GM18519 (cell line): Measurements from ENCODE around the gene C12orf75.
"Not testable (repeated sequence)": the region's sequence is repeated elsewhere in the genome, so short reads cannot be mapped to it uniquely, and the experiment has no call there.

ENCODE experiments used
- ATAC-seq: cut with Tn5 transposase; IDR thresholded peaks from one replicate; pipeline ENCODE4 v1.9.1; 2021; ENCODE audit warnings: mild to moderate bottlenecking, moderate library complexity; ENCODE audit not compliant: unreplicated experiment, low FRiP score

C12orf75 gene

DNA sequence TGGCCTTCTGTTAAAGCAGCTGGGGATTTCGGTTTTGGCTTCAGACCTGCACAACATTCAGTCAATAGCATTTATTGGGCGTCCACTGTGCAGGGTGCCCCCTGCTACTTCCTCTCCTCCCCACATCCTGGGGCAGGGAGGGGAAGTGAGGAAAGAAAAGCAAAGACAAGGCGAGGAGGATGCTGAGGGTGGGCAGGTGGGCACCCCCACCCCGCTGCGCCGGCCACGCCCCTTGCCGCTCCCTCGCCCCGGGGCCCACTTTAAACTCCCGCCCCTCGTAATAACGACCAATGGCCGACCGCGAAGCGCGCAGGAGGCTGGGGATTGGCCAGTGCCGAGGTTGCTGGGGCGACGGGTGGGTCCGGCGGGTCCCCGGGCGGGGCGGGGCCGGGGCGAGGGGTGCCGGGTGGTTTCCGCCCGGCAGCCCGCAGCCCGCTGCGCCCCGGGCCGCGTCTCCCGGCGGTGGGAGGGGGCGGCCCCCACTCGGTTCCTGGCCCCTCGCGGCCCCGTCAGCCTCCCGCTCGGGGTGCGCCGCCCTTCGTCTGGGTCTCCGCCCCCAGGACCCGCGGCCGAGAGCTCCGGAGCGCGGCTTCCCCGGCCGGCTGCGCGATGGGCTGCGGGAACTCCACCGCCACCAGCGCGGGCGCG is at the start of gene C12orf75:
TSS of gene C12orf75 (plus strand) at position 409 of the 648 bp plus-strand sequence. CDS start at position 610, 201 bp downstream.
- peak; percentile 90 for ATAC-seq

DNA sequence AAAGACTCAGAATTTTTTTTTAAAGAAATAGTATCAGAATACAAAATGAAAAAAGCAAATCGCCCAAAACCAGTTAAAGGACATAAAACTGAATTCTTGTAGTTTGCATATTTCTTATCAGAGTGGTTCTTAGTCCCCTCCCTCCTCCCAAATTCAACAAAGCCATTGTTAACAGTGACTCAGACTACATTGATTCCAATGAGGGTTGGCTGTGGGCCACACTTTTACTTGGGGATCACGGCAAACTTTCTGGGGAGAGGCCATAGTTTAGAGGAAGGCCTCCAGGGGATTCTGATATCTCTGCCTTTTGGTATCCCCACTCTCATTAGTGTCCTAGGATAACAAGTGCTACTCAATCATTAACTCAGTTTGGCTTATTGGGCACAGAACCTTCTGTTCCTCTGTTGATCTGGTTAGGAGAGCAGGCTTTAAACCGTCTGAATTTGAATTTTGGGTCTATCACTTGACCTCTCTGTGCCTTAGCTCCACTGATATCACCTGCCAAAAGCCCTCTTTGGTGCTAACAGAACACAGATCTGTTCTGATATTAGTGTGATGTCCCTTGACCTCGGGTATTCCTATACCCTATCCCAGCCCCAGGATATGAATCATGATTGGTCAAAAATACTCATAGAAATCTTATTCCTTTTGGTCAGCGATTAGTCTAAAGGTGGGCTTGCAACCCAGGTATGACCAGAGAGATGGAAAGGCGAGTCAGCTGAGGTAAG is 49.4 kb upstream of the C12orf75 start:
- ATAC-seq = no peak

DNA sequence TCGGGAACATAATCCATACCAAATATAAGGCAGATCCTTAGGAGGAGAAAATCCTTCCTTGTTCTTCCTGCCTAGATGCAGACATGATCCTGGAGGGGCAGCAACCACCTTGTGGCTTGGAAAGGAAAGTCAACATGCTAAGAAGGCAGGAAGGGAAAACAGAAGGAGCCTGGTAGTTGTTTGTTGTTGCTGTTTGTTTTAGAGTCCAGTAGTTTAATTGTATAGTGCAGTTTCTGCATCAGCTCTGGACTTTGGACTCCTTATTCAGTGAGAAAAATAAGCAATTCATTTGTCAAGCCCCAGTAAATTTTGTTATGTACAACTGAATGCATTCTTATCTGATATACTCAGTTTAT is 48.8 kb upstream of the C12orf75 start:
- no peak for ATAC-seq

DNA sequence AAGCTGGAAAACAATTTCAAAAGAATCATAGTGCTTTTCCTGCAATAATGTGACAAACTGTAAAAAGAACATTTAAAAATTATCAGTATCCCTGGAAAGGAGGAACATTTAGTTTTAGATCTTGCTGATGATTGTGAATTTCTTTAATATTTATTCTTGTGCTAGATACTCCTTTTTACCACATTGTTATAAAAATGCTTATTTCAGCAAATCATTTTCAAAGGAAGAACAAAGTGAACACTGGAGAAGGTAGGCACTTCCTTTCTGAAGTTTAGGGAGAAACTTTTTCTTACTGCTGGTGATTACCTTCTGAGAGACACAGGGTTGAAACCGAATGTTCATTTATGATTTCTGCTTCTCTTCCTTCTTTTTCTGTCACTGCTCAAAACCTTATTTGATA is 45.1 kb upstream of the C12orf75 start:
- ATAC-seq = no peak

DNA sequence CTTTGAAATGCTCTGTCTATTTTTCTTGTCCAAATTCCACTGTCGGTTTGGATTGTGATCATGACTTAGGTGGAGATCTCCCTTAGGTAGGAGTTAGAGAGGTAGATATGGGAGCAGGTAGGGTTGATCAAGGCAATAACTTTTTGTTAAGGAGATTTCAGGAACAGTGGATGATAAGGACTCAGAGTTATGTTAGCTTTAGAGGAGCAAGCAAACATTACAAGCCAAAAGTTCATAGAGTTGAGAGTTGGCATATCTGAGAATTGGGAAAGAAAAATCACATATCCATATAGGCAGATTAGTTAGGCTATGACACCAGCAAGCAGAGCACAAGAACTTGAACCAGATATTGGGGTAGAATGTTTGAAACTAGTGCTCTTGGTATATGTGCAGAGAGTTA is 43.1 kb upstream of the C12orf75 start:
- ATAC-seq = no peak

DNA sequence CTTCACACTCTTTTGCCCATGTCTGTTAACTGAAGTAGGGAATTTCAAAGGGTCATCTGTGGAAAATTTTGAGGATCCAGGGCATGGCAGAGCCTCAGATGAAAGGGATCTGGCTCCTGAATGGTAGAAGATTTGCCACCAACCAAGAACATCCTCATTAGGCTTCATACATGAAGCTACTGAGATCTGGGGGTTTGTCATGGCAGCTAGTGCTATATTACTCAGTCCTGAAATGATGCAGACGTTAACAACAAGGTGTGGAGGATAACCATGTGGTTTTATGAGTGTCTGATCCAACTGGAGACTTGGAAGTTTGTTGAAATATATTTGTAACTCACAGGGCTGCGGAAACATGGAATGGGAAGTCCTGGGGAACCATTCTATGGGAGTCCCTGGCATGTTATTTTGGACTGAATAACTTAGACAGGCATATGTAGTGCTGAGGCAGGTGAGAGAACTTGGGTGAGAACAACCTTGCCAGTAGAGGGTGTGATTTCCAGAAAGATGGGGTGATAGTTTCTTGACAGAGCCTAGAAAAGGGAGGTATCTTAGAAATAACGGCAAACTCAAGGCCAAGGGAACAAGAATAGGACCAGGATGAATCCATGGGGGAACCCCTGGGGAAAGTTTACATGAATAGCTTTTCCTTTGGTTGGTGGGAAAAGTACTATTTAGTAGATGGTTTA is 42.0 kb upstream of the C12orf75 start:
- no peak for ATAC-seq

DNA sequence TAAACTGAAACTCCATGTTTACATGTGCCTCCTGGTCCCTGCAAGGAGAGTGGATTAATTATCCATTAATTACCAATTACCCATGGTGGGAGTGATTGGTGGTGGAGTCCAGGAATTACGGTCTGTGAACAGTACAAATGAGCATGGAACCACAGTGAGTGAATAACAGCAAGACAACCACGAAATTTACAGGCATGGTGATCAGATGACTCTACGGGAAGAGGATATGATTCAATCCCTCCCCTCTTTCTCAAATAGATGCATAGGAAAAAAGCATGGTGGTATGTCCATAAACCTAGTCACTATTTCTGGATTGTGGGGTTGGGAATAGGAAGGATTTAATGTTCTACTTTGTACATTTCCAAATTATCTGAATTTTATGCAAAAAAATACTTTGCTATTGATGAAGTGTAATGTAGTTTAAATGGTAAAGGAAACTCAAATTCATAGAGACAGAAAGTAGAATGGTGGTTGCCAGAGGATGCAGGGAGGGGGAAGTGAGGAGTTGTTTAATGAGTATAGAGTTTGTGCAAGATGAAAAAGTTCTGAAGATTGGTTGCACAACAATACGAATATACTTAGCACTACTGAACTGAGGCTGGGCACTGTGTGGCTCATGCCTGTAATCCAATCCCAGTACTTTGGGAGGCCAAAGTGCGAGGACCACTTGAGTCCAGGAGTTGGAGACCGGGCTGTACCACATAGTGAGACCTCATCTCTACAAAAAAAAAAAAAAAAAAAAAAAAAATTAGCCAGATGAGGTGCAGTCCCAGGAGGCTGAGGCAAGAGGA is 41.2 kb upstream of the C12orf75 start:
- no peak for ATAC-seq

DNA sequence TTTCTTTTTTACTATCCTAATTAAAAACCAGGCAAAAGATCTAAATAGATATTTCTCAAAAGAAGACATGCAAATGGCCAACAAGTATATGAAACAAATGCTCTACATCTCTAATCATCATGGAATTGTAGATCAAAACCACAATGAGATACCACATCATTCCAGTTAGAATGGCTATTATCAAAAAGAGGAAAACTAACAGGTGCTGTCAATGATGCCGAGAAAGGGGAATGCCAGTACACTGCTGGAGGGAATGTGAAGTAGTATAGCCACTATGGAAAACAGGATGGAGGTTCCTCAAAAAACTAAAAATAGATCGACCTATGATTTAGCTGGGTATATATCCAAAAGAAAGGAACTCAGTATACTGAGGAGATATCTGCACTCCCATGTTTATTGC is 39.0 kb upstream of the C12orf75 start:
- no peak for ATAC-seq

DNA sequence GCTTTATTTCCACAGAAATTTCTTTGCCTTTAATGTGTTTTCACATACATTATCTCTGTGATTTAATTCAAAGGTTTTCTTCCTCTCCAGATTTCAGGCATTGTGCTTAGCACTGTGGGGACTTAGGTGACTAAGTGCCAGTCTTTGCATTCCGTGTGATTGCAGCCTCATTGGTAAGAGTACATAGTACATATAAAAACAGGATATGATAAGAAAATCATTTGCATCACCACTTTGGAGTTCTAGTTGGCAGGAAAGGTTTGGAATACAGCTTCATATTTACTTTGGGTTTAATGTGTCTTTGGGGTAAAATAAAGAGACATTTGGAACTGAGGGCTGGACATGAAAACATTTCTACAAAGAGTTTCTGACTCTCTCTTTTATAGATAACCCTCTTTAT is 37.8 kb upstream of the C12orf75 start:
- no peak for ATAC-seq

DNA sequence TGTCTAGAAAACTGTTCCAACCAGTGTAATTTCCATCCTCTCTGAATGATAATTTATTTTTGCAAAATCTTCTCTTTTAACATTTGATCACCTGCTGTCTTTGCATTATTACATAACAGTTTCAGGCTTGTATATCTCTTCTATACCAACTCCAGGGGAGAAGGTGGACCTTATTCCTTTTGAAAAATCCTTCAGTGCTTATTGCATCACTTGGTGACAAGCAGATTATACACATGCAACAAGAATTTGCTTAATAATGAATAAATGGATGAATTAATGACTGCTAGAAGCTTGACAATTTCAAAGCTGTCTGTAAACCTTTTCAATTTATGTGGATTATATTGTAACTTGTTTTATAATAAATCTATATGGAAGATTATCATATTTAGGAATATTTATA is 37.3 kb upstream of the C12orf75 start:
- ATAC-seq = no peak

DNA sequence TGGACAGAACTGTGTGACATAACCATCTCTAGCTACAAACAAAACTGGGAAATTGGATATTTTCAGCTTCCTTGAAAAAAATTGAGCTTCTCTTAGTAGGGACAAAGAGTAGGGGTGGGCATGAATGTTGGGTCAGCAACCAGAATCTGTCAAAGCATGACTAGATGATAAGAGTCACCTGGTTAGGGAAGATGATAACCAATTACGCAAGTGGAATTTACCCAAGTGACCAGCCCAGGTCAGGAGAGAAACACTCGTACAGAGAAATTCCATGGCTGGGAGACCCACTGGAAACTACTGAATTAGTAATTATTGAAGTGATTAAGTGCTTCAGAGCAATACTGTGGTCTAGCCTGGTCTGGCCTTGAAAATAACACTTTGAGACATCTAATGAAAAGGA is 36.3 kb upstream of the C12orf75 start:
- no peak for ATAC-seq

DNA sequence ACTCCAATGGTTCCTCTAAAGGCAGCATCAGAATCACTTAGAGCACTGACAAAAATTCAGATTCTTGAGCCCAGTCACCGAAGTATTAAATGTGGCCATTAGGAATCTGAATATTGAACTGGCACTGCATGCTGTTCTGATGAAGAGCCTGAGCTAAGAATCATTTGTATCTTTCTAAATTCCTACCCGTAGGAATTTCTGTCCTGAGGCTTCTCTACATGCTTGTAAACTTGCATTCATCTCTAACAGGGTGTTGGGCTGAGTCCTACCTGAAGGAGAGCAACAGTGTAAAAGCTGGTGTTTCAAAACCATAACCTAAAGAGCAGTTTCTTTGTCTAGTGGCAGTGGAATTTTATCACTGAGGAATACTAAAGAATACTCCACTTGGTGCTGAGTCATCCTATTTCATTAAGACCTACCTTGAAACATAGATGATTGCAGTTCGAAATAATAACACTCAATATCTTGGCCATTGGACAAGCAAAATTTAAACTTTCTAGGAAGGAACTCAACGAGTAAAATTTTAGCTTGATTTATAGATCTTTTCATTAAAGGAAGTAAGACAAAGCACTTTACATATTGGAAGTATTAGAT is 35.5 kb upstream of the C12orf75 start:
- no peak for ATAC-seq

DNA sequence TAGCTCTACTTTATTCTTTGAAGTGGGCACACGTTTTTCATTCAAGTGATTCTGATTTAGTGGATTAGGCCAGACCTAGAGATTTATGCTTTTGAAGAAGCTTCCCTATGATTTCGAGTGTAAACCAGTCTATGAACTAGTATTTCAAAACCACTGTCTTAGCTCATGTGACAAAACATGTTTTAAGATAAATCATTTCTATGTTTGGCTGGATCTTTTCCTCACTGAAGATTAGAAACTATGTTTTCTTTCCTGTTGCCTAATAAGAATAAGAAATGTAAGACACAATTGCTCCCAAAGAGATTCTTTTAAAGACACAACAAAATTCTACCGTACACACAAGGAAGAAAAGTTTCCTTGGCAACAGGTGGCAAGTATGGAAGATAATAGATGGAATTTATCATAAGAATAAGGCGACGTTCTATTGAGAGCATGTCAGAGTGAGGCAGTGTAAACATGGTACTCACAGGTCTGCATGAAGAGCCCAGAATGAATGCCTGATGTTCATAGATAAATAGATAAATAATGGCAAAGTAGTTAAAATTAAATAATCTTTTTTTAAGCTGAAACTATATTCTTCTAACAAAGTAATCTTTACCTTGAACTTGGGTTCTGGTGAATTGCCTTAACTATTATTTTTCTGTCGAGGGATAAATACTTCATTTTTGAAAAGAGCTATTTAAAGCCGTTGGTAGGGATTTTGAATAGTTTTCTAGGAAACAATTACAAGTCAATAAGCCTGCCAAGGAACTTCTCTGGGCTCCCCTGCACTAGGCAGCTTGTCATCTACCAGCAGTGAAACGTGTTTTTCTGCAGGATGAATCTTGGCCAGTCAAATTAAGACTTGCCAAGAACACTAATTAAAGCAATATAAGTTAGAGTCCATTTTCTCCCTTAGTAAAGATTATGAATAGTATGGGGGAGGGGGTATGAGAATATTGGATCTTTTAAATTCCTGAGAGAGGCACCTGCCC is 34.1 kb upstream of the C12orf75 start:
- ATAC-seq = no peak

DNA sequence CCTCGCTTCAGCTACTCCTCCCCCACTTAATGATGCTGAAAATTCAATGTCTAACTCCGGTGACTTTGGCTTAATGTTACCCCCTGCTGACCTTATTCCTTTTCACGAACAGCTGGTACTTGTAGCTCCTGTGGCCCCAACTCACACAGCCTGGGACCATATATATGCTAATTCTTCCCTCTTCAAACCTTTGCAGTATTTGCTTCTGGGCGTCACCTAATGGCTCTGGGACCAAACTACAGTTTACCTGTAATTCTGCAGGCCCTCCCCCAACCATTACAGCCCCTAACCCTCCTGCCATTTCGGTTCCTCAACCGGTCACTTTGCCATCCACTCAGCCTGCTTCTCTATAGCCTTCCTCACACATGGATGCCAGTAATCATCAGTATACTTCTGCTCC is 29.6 kb upstream of the C12orf75 start:
- ATAC-seq = no peak

DNA sequence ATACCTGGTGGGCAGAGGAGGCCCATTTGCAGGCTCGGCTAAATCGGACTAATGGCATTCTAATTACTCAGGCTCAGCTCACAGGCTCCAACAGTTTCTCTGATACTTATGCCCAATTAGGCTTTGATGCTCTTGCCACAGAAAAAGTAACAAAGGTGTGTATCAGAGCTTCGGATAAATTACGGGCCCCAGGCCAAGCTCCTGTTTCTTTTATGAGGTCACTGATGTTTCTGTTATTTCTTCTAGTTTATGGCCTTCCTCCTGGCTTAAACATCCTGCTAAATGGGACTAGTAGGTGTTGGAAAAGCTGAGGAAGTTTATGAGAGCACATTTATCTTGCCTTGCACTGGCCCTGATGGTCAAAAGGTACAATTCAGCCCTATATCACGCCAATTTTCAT is 28.8 kb upstream of the C12orf75 start:
- no peak for ATAC-seq

DNA sequence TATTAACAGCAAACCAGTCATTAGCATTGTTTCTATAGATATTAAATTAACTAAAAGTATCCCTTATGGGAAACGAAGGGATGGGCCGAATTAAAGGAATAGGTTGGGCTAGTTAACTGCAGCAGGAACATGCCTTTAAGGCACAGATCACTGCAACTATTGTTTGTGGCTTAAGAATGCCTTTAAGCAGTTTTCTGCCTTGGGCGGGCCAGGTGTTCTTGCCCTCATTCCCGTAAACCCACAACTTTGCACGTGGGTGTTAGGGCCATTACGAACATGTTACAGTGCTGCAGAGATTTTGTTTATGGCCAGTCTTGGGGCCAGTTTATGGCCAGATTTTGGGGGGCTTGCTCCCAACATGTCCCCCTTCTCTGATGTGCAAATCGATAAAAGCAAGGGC is 27.5 kb upstream of the C12orf75 start:
- ATAC-seq = not testable (repeated sequence)

DNA sequence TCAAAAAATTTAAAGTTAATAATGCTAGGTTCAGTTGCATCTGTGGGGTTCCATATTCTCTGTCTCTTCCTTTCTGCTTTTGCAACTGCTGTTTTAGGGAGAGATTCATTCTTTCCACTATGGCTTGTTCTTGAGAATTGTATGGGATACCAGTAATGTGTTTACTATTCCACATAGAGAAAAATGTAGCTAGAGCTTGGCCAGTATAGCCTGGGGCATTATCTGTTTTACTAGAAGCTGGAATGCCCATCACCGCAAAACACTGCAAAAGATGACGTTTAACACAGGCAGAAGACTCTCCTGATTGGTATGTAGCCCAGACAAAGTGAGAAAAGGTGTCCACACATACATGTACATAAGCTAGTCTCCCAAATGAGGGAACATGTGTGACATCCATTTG is 25.9 kb upstream of the C12orf75 start:
- ATAC-seq = not testable (repeated sequence)

DNA sequence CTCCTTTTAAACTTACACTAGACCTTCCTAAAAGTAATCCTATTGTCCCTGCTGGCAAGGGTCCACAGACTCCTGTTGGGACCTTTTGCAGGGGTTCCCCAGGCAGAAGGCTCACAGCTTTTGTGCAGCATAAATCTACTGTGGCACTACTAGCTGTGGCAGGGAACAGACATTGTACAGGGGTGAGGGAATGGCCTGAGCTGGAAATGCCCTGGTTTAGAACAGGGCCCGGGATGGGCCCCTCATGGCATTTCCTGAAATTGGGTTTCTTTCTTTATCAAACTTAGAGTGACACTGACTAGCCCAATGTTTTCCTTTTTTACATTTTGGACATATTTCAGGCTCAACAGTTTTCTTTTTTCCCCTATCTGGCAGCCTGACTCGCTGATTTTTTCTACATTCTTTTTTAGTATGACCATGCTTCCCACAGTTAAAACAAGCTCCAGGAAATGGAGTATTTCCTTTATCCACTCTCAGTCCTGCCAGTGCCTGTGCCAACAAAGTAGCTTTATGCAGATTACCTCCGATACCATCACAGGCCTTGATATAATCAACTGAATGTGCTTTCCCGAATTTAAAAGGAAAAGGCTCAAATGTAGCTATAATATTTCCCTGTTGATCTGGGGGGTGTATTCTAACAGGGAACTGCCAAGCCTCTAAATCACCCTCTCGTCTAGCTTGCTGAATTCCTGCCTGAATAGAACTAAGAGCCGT is 22.7 kb upstream of the C12orf75 start:
- ATAC-seq = not testable (repeated sequence)

DNA sequence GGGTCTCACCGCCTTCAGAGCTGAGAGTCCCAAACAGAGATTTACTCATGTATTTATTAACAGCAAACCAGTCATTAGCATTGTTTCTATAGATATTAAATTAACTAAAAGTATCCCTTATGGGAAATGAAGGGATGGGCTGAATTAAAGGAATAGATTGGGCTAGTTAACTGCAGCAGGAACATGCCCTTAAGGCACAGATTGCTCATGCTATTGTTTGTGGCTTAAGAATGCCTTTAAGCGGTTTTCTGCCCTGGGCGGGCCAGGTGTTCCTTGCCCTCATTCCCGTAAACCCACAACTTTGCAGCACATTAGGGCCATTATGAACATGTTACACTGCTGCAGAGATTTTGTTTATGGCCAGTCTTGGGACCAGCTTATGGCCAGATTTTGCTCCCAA is 21.7 kb upstream of the C12orf75 start:
- ATAC-seq = not testable (repeated sequence)
